Liver (tissue), 3 donors: ENCODE results near the gene FOXL1.

Experiments used
- FOXA2 ChIP-seq: IDR thresholded peaks from 2 replicates; pipeline ENCODE4 v1.6.1; 2016; ENCODE audit warnings: antibody characterized with exemption
- JUND ChIP-seq, 2 donors: IDR thresholded peaks; 2 replicates each; pipeline ENCODE4 v1.6.1; 2016; ENCODE audit warnings: antibody characterized with exemption in 2 of 2
- MAX ChIP-seq: IDR thresholded peaks from 2 replicates; pipeline ENCODE4 v1.6.1; 2016; ENCODE audit warnings: antibody characterized with exemption
- RAD21 ChIP-seq, 2 donors: IDR thresholded peaks; 2 replicates each; pipeline ENCODE4 v1.6.1; 2016; ENCODE audit warnings: antibody characterized with exemption in 2 of 2, mild to moderate bottlenecking in 2 of 2
- REST ChIP-seq: IDR thresholded peaks from 2 replicates; pipeline ENCODE4 v1.6.1; 2016; ENCODE audit warnings: antibody characterized with exemption, mild to moderate bottlenecking
- TAF1 ChIP-seq: conservative IDR thresholded peaks from 2 replicates; pipeline ENCODE4 v1.6.1; 2016; ENCODE audit warnings: antibody characterized with exemption, mild to moderate bottlenecking
- TF ChIP-seq, protein P1 (sequence below): fragments of 150-350 bp; IDR thresholded peaks from 2 replicates; pipeline ENCODE4 v1.5.1; 2017; ENCODE audit warnings: improper control_type of control experiment, low read depth, low read length; ENCODE audit not compliant: missing input control
- donor health status: healthy.
- donor health status: healthy.

DNA sequence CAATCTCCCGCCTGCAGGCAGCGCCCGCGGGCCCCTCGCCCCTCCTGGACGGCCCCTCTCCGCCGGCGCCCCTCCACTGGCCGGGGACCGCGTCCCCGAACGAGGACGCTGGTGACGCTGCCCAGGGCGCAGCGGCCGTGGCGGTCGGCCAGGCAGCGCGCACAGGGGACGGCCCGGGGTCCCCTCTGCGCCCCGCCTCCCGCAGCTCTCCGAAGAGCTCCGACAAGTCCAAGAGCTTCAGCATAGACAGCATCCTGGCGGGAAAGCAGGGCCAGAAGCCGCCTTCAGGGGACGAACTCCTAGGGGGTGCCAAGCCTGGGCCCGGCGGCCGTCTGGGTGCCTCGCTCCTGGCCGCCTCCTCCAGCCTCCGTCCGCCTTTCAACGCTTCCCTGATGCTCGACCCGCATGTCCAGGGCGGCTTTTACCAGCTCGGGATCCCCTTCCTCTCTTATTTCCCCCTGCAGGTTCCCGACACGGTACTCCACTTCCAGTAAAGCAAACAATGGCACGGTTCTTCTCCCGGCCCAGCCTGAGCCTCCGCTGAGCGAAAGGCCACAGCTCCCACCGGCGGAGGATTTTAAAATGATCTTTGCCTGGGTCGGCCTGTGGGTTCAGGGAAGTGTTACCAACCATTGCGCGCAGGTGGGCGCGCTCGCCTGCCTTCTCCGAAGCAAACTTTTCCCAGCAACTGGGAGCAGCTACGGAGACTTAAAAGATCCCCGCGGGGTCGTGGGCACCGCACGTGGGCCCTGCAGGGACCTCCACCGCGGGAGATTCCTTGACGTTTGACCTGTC, 1.1 kb downstream of the FOXL1 start:
- TF ChIP-seq, protein P1, sequence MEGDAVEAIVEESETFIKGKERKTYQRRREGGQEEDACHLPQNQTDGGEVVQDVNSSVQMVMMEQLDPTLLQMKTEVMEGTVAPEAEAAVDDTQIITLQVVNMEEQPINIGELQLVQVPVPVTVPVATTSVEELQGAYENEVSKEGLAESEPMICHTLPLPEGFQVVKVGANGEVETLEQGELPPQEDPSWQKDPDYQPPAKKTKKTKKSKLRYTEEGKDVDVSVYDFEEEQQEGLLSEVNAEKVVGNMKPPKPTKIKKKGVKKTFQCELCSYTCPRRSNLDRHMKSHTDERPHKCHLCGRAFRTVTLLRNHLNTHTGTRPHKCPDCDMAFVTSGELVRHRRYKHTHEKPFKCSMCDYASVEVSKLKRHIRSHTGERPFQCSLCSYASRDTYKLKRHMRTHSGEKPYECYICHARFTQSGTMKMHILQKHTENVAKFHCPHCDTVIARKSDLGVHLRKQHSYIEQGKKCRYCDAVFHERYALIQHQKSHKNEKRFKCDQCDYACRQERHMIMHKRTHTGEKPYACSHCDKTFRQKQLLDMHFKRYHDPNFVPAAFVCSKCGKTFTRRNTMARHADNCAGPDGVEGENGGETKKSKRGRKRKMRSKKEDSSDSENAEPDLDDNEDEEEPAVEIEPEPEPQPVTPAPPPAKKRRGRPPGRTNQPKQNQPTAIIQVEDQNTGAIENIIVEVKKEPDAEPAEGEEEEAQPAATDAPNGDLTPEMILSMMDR = no peak
- TF ChIP-seq RAD21 (IDR thresholded peaks at IDR 0.05) (no peak), TAF1 (no peak), FOXA2 (no peak), REST (no peak), JUND (IDR thresholded peaks at IDR 0.05) (no peak), MAX (no peak)
